Medulla oblongata (tissue), 1 donor: ENCODE data around the gene SVOP.
"Not testable (repeated sequence)": the region's sequence is repeated elsewhere in the genome, so short reads cannot be mapped to it uniquely, and the experiment has no call there.

Source experiments
- DNase-seq: peaks from one replicate; pipeline ENCODE4 v3.0.0-alpha.2; 2015; ENCODE audit errors: extremely low spot score

The SVOP gene

DNA sequence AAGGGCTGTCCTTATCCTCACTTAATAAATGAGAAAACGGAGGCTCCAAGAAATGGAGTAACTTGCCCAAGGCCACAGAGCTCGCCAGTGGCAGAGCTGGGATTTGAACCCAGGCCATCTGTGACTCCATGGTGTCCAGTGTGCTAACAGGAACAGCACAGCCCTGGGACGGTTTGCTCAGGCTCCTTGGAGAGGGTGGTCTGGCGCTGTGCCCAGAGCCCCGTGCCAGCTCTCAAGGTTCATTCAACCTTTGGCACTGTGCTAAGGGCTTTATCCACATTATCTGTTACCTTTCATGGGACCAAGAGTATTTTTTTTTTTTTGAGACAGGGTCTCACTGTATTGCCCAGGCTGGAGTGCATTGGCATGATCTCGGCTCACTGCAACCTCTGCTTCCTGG, 132.8 kb downstream of the SVOP start:
- peak; percentile 22 for DNase-seq

DNA sequence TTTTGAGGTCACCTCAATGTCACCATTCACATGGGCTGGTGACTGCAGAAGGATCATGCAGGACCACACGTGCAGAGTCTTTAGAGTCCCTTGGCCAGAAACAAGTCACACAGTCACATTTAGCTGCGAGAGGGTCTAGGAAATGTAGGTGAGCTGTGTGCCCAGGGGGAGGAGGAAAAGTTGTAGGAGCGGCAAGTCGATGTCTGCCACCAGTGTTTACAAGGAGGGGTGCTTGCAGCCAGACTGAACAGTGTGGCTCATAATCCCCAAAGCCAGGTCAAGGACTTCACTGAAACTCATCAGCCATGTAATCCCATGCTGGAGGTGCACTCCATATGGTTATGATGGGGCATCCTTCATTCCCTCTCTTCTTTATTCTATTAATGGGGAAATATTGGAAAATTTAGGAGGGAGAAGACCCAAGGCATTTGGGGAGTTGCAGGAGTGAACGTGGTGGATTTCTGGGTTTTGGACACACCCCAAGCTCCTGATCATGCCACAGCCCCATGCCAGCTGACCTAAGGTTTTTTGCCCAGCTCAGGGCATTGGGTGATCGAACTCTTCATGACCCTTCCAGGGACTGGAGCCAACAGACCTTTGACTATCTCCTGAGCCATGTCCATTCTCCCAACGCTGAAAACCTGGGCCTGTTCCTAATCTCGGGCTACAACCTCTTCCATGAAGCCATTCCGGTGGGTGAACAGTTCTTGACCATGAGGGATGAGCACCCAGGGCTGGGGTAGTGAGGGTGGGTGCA, 133.8 kb downstream of the SVOP start:
- no peak for DNase-seq

DNA sequence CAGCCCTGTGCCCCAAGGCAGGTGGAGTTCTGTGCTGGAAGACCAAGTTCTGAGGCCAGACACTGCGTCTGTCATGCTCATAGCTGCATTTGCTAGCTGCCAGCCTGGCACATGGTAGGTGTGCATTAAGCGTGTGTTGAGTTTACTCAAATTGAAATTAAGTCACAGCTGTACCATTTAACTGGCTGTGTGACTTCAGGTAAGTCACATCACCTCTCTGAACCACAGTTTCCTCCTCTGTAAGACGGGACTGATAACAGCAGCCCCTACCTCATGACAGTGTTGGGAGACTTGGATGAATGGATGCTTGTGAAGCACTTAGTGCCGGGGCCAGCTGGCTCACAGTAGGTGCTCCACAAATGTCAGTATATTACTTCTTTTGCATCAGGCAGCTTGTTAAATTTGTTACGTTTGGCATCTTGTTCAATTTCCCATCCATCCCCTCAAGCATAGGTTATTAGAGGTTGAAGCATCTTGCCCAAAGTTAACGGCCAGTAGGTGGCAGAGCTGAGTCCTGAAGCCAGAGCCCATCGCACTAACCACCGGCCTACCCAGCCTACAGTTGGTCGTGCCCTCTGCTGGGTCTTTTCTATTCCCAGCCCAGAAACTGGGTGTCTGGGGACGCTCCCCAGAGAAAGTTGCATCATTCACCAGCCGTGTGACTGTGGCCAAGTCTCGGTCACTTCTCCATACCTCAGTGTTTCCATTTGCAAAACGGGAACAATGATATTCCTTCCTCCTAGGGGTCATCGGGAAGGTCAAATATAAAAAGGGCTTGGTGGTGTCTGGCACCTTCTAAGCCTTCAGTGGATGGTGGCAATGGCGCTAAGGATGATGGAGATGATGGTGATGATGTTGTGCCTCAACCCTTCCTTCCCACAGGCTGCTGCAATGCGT, 136.5 kb downstream of the SVOP start:
- DNase-seq = peak; percentile 41

DNA sequence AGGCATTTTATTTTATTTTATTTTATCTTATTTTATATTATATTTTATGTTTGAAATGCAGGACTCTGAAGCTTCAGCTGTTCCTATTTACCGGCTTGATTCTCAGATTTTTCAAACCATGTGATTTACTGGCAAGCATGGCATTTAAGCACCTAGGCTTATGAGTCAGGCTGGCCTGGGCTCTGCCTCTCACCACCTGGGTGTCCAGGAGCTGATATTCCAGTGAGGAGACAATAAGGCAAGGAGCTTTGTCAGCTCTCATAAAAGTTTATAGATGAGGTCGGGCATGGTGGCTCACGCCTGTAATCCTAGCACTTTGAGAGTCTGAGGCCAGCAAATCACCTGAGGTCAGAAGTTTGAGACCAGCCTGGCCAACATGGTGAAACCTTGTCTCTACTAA, 138.9 kb downstream of the SVOP start:
- no peak for DNase-seq

DNA sequence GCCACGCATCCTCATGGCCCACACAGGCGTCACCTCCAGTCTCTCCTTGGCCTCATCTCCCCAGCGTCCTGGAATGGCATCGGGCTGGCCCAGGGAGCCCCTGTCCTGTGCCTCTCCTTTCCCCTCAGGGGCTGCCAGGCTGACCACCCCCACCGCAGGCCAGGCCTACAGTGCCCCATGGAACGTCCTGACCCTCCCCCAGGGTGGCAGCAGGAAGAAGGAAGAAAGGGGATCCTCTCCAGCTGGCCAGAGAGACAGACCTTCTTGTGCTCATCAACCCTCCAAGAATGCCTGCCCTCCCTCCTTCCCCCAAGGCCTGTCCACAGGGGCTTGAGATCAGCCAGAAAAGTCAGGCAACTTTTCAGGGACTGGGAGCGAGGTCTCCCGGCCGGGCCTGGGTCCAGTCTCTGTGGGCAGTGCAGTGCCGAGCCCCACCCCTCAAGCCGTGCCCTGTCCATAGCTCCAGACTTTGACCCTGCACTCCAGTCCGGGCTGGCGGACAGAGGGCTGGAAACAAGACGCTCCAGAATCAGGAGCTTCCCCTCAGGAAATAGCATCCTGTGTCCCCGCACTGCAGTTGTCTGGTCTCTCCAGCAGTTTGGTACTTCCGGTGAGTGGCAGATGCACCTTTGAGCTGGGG, 141.1 kb downstream of the SVOP start, which contains the start of gene DAO:
DAO (plus strand) TSS at position 478 of the 640 bp plus-strand sequence. CDS start 4,915 bp downstream, outside the sequence.
- DNase-seq = peak; percentile 81

DNA sequence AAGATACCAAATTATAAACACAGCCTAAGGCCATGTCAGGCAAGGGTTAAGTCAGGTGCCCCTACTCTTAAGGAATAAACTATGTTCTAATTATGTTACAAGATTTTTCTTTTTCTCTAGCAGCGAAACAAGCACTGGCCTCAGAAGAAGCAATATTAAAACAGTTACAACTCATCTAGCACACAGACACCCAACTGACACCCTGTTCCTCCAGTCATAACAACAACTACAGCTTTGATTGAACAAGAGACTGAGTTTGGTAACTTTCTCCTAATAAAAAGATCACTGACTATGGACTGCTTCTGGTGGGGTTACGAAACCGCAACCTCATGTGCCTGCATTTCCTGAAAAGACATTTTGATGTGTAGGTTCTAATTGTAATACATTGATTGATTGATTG, 144.3 kb downstream of the SVOP start:
- DNase-seq = no peak

DNA sequence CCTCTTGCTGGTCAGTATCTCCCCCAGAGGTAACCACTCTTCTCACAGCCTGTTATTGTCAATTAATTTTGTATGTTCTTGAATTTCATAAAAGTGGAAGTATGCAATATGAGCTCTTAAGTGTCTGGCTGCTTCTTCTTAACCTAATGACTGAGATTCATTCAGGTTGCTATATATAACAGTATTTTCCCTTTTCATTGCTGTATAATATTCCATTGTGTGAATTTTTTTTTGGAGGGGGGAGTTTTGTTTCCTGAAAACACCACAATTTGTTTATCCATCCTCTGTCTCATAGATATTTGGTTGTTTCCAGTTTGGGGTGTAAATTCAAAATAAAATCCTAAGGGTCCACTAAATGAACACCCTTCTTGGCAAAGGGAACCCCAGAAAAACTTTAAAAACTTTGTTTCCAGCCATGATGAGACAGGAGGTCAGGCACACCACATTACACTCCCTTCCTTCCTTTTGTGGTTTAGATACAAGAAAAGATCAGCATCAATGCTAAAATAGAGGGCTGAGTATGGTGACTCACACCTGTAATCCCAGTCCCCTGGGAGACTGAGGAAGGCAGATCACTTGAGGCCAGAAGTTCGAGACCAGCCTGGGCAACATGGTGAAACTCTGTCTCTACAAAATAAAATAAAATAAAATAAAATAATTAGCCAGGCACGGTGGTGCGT, 145.0 kb downstream of the SVOP start:
- no peak for DNase-seq

DNA sequence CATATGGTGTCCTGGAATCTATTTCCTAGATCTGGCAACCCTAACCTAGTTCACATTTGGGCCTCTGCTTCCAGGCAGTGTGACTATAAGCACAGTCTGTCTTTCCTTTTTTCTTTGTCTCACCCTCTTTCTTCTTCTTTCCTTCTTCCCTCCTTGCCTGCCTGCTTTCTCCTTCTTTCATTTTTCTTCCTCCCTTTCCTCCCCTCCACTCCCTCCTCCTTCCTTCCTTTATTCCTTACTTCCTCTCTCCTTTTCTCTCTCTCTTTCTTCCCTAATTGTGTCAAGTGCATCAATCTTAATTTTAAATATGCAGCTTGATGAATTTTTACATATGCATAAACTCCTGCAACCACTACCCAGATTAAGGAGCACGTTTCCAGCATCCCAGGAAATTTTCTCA, 145.6 kb downstream of the SVOP start:
- no peak for DNase-seq

DNA sequence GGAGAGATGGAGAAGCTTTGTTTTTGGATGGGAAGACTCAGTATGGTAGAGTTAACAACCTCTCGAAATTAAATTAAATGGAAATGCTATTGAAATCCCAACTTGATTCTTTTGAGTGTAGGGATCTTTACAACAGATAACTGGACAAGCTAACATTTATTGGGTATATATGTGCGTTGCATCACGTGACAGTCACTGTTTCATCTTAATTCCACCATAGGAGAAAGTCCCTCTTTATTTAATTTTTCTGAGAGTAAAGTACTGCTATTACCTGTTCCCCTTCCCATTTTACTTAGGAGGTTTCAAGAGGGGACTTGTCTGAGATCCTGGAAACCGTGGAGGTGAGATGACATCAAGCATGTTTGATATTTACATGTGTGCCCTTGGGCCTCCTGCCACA, 152.1 kb downstream of the SVOP start:
- no peak for DNase-seq

DNA sequence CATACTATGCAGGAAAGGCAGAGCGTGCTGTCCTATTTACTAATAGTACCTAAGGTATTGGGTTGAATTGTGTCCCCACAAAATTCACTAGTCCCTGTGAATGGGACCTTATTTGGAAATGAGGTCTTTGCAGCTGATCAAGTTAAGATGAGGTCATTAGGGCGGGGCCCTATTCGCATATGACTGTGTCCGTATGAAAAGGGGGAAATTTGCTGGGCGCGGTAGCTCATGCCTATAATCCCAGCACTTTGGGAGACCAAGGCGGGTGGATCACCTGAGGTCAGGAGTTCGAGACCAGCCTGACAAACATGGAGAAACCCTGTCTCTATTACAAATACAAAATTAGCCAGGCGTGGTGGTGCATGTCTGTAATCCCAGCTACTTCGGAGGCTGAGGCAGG, 154.8 kb downstream of the SVOP start:
- not testable (repeated sequence) for DNase-seq

DNA sequence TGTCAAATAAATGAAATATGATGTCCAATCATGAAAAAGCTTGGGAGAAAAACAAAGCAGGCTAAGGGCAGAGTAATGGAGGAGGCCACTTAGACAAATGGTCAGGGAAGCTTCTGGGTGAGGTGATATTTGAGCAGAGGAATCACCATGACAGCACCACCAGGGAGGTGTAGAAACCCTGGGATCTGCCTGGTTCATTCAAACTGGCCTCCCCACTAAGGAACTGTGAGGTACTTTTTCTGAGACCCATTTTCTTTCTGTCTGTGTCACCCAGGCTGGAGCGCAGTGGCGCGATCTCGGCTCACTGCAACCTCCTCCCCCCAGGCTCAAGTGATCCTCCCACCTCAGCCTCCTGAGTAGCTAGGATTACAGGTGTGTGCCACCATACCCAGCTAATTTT, 155.7 kb downstream of the SVOP start:
- no peak for DNase-seq

DNA sequence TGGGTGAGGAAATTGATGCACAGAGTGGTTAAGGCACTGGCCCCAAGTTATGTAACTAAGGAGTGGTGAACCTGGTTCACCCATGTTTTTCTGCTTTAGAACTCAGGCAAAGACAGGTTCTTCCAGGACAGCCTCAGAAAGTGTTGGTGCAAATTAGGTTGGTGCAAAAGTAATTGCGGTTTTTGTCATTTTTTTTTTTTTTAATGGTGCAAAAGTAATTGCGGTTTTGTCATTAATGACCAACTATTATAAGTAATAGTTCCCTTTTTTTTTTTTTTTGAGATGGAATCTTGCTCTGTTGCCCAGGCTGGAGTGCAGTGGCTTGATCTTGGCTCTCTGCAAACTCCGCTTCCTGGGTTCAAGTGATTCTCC, 158.3 kb downstream of the SVOP start:
- DNase-seq = no peak

DNA sequence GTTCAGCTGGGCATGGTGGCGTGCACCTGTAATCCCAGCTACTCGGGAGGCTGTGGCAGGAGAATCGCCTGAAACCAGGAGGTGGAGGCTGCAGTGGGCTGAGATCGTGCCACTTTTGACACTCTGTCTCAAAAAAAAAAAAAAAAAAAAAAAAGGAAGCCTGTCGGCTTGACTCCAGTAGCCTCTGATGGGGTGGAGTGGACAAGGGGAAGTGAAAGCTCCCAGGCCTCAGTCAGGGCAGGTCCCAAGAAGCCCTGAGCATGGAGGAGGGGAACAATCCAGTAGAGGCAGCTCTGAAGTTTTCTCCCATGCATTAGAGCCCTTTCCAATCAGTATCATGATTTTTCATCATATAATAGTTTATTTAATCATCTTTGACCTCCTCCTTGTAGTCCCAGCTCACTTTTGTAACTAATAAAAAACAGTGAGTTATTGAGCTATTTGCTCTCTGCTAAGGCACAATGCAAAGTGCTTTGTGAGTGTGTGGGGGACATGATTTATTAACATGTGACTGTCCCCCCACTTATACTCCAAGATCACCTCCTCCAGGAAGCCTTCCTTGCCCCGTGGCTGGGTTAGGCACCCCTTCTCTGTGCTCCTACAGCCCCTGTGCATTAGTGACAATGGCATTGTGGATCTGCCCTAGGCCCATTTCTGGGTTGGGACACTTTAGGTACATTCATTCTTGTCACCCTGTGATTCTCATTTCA, 158.8 kb downstream of the SVOP start:
- DNase-seq = peak; percentile 77

DNA sequence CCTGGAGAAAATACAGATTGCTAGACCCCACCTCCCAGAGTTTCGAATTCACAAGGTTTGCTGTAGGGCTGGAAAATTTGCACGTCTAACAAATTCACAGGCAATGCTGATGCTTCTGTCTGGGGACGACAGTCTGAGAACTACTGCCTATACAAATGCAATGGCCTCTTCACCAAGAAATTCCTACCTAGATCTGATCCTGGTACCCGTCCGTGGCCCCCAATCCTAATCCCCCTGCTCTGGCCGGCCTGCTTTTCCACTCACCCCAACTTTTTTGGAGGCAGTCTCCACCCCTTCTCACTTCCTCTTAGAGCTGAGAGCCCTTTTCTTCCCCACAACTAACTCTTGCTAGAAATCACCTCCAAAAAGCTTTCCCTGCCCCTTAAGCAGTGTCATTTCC, 160.4 kb downstream of the SVOP start:
- no peak for DNase-seq

DNA sequence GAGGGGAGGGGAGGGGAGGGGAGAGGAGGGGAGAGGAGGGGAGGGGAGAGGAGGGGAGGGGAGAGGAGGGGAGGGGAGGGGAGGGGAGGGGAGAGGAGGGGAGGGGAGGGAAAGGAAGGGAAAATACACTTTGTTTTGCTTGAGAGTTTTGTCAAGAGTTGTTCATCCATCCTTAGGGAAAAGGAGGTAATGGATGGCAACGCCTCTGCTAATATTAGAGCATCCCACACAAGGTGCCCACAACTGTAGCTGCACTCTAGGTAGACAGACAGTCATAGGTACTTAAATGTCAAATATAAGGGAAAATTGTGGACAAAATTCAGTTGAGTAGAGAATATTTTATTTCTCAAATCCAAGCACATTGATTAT, 161.0 kb downstream of the SVOP start:
- no peak for DNase-seq

DNA sequence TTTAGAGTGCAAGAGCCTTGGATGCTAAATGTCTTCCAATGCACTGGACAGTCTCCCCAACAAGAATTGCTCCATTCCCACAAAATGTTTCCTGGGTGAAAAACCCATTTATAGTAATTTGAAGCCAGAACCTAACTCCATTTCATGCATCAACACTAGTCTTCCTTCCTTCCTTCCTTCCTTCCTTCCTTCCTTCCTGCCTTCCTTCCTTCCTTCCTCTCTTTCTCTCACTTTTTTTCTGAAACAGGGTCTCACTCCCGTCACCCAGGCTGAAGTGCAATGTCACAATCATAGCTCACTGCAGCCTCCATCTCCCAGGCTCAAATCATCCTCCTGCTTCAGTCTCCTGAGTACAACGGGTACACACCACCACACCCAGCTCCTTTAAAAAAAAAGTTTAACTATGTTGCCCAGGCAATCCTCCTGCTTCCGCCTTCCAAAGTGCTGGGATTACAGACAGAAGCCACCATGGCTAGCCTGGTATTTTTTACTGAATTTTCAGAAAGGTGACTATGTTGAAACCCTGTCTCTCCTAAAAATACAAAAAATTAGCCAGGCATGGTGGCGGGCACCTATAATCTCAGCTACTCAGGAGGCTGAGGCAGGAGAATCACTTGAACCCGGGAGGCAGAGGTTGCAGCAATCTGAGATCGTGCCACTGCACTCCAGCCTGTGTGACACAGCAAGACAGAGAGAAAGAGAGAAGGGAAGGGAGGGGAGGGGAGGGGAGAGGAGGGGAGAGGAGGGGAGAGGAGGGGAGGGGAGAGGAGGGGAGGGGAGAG, 161.5 kb downstream of the SVOP start:
- not testable (repeated sequence) for DNase-seq

DNA sequence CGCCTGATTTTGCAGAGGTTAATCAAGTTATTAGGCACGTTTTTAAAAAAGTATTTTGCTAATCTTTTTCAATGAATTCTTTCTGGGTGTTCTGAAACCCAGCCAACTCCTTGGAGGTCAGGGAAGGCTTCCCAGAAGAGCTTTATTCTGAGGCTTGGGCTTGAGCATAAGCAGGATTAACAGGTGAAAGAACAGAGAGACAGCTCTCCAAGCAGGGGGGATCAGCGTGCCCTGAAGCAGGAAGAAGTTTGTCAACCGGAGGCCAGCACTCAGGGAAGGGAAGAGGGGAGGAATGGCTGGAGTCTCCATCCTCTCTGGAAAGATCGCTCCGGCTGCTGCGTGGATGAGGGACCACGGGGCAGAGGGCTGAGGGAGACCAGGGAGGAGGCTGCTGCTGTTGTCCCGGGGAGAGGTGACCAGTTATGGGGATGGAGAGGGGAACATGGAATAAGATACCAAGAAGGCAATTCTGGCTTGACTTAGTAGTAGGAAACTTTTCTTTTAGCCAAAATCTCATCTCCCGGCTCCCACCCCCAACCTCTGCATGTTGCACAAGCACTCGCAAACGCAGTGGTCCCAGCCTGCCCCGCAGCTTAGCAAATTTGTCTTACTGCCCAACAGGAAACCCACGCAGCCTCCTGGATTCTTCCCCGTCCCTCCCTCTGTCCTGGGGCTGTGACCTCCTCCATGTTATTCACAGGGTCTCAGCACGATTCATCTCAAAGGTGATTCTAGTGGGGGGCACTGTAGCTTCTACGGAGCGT, 162.4 kb downstream of the SVOP start:
- DNase-seq = no peak
